TTC549 (cell line): Measurements from ENCODE around the gene STAU1.
"Not testable (repeated sequence)": the region's sequence is repeated elsewhere in the genome, so short reads cannot be mapped to it uniquely, and the experiment has no call there.

Source experiments
- FAIRE-seq: peaks from 2 replicates; lab custom pipeline; 2012; peaks lifted over from hg19 to GRCh38; lab: Jason Lieb, UNC

STAU1 gene

GRCh38 chr20:49118307-49118706 is 69.8 kb downstream of the STAU1 start:
- no peak for FAIRE-seq

GRCh38 chr20:49115564-49115963 is 72.6 kb downstream of the STAU1 start:
- no peak for FAIRE-seq

GRCh38 chr20:49112596-49113274 is 75.4 kb downstream of the STAU1 start:
- FAIRE-seq, result no peak

DNA sequence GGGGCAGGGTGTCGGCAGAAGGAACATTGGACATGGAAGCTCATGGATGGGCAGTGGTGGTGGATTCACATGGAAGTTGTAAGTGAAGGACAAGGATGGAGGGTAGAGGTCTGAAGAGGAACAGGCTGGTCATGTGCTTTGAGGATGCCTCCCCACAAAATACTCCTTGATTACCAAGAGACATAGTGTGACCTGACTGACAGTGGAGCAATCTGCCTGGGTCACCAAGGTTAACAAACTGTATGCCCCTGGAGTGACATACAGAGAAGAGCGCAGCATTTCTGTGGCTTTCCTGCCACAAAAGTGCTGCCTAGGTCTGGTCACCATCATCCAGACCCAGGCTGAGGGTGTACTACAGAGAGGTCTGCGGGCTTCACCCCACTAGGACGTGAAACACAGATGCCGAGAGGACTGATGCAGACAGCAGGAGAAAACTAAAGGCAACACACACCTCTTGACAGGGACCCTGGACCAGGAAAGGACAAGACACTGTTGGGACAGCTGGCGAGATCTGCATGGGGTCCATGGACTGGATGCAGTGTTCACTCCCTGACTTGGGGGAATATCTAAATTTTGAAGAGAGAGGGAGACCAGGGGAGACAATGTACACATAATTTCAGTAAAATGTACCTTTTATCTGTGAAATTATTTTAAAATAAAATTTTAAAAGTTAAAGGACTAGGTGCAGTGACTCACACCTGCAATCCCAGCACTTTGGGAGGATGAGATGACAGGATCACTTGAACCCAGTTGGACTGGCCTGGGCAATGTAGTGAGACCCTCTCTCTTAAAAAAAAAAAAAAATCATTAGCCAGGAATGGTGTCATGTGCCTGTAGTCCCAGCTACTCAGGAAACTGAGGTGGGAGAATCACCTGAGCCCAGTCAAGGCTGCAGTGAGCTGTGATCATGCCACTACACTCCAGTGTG is 77.1 kb downstream of the STAU1 start:
- no peak for FAIRE-seq

- FAIRE-seq, result no peak
These were observed 81.8 kb downstream of the STAU1 start for GRCh38 chr20:49106328-49106727.

DNA sequence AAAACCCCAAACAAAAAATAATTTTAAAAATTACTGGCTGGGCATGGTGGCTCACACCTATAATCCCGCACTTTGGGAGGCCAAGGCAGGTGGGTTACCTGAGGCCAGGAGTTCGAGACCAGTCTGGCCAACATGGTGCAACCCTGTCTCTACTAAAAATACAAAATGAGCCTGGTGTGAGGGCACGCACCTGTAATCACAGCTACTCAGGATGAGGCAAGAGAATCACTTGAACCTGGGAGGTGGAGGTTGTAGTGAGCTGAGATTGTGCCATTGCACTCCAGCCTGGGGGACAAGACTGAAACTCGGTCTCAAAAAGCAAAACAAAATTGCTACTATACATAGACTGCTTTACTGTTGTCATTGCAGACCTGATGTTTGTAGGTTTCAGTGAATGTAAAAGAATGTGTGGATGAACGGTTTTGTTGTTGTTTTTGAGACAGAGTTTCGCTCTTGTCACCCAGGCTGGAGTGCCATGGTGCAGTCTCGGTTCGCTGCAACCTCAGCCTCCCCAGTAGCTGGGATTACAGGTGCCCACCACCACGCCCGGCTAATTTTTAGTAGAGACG is 83.1 kb downstream of the STAU1 start:
- FAIRE-seq, result not testable (repeated sequence)

DNA sequence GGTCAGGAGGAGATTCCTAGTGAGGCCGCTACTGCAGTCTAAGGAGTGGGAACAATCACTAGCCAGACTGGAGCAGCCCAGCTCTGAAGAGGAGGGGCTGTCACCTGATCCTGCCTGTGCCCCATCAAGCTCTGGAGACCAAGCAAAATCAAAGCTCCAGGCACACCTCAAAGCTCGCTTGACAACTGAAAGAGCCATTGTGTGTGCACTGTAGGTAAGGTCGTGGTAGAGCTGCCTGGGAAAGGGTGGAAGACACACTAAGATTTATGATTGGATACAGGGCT is 83.8 kb downstream of the STAU1 start:
- FAIRE-seq, result no peak

DNA sequence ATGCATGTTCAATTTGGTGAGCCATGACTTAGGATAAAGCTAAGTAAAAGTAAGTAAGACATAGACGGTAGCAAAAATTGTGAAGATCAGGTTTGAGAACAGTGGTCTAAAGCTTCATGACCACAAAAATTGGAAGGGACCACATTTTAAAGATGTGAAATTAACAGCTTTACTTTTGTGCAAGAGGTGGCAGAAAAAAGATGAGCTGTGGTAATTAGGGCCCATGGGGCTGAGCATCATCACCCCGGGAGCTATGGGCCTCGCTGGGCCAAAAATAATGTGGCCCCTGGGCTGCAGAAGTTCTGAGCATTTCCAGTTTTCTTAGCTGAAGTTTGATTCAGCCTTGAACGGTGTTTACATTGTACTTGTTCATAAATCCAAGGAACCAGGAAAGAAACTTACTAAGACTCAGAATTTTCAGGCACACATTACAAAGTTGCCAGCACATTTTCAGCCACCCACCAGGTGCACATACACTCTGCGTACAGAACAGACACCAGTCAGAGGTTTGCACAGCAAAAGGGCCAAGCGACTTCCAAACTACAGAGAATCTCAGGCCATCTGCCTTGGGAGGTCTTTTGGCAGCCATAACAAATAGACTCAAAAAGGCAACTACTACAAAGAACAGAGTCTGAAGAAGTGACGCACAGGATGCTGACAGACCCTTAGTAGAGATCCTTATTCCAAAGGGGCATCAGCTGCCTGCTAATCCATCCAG is 84.3 kb downstream of the STAU1 start:
- FAIRE-seq, result no peak

DNA sequence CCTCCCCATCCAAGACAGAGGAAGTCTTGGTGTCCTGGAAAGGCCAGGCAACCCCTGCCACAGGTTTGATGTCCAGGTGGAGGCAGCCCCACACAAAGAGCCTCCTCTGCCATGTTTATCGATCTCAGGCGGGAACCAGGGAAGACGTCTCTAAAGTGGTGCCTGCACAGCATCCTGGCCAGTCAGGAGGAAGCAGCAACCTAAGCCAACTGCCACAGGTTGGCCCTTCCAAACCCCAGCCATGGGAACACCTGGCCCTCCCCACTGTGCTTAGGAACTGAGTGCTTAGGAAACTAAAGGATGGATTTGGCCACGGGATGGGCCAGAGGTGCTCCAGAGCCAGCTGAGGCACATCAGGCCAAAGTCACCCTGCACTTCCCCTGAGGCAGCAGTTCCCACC is 85.1 kb downstream of the STAU1 start:
- no peak for FAIRE-seq

DNA sequence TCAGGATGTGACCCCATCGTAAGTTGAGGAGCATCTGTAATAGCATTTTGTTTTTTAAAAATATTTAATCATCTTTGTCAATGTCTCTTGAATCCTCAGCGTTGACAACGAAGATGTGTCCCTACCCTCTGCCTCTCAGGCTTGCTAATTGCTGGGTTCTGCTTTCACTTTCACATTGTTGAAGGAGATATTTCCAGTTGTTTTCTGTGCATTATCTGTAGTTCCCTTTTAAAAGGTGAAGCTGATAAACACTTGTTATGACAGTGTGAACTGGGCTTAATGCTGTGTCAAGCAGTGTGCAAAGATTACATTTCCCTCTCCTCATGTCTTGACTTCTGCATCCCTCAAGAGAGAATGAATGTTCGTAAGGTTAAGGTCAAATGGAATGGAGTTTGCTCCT is 87.2 kb downstream of the STAU1 start:
- FAIRE-seq, result no peak

GRCh38 chr20:49100292-49100691 is 87.8 kb downstream of the STAU1 start:
- not testable (repeated sequence) for FAIRE-seq

DNA sequence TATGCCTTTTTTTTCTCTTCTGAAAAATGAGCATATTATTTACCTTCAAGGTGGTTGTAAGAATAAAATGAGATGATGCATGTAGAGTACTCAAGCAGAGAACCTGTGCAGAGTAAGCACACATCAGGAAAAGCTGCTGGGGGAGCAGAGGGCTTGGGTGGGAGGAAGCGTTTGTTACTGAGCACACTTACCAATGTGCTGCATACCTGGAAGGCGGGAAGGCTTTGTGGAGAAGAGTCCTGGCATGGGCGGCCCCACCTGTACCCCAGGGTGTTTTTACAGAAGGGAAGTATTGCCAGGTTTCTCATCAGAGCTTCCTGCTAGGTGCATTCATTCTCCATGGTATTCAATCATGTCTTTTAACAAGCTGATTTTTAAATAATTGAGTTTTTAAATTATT is 89.1 kb downstream of the STAU1 start:
- no peak for FAIRE-seq

GRCh38 chr20:49098136-49098535 is 90.0 kb downstream of the STAU1 start:
- FAIRE-seq, result no peak

DNA sequence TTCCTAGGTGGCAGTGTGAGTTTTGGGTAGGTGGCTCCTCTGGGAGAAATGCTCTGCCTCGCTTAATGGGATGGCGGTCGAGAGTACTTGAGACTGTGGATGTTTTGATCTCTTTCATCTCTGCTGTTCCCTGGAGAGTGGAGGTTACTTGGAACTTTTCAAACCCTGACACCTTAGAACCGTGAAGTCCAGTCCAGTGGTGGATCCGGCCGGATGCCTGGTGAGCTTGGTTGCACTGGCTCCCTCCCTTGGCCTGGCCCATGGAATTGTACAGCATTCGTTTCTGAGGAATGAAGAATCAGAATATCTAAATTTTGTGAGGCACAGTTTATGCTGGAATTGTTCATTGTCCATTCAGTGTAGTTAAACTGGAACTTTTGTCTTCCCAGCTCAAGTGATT is 91.0 kb downstream of the STAU1 start:
- no peak for FAIRE-seq

- no peak for FAIRE-seq
These were observed 91.9 kb downstream of the STAU1 start for GRCh38 chr20:49096203-49096730.

DNA sequence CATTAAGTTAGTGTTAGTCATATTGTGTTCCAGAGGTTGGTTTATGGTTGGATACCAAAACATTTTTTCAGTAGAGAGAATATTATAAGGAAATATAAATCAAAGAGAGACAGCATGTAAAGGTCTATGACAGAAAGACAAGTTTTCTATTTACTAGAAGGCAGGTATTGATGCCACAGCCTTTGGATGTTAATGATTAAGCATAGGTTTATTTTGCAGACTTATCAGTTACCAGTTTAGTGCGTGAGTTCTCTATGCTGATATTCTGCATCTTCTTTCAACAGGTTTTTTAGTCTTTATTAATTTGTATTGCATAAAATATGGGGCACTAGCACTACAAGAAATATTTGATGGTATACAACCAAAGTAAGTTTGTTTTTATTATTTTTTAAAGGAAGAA is 96.4 kb downstream of the STAU1 start:
- no peak for FAIRE-seq

- no peak for FAIRE-seq
These were observed 97.0 kb downstream of the STAU1 start for GRCh38 chr20:49091104-49091503.

GRCh38 chr20:49082295-49082694 is 105.8 kb downstream of the STAU1 start:
- FAIRE-seq, result not testable (repeated sequence)

- no peak for FAIRE-seq
These were observed 109.8 kb downstream of the STAU1 start for GRCh38 chr20:49078310-49078709.

- no peak for FAIRE-seq
These were observed 113.6 kb downstream of the STAU1 start for GRCh38 chr20:49074521-49074920.
